Stimulated activated CD8-positive, alpha-beta memory T cell treated with anti-CD3 and anti-CD28 coated beads, Interleukin-12 subunit alpha, Interleukin-12 subunit beta, amount 100 ng/mL, for 1 hour (primary cell): Measurements from ENCODE around the gene MCM9.

ENCODE experiments used
- DNase-seq: peaks from one replicate; pipeline ENCODE4 v3.0.0-alpha.2; 2020; ENCODE audit warnings: low read depth

The MCM9 gene

GRCh38 chr6:118864341-118865099, 70.4 kb downstream of the MCM9 start:
- DNase-seq, result no peak

- DNase-seq, result no peak
These were observed 72.5 kb downstream of the MCM9 start for GRCh38 chr6:118862443-118862842.

DNA sequence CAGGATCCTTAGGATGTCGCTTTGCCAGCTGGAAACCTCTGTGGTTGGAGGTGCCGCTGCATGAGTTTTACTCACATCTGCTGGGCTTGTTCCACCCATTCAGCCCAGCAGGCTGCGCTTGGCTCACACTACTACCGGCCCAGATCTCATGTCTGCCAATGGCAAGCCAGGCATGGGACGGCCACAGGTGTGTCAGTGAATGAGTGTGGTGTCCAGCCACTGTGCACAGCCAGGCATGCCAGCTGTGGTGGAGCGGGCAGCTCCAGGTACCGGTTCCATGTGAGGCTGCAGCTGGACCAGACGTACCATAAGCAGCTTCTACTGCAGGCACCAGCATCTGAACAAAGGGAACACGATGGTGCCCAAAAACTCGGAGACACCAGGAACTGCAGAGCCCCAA, 74.1 kb downstream of the MCM9 start:
- DNase-seq, result no peak

GRCh38 chr6:118860363-118860762, 74.6 kb downstream of the MCM9 start:
- DNase-seq, result no peak

GRCh38 chr6:118859517-118860064, 75.4 kb downstream of the MCM9 start:
- no peak for DNase-seq

- DNase-seq, result no peak
These were observed 78.7 kb downstream of the MCM9 start for GRCh38 chr6:118856301-118856700.

- DNase-seq, result no peak
These were observed 81.6 kb downstream of the MCM9 start for GRCh38 chr6:118853408-118853807.

DNA sequence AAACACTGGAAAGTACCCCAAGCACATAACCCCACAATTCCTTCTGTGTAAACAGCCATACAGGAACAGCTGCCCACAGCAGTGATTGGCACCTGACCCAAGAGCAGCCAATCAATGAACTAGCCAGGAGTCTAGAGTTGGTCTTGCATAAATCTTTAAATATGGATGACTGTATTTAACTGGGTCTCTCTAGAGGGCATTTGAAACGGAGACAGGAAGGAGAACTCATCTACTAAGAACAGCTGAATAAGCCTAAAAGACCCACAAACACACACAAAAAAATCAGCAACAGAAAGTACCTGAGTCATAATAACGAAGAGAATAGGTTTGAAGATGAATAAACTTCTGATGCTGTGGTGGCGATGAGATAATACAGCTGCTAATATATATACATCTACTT, 90.0 kb downstream of the MCM9 start:
- no peak for DNase-seq

DNA sequence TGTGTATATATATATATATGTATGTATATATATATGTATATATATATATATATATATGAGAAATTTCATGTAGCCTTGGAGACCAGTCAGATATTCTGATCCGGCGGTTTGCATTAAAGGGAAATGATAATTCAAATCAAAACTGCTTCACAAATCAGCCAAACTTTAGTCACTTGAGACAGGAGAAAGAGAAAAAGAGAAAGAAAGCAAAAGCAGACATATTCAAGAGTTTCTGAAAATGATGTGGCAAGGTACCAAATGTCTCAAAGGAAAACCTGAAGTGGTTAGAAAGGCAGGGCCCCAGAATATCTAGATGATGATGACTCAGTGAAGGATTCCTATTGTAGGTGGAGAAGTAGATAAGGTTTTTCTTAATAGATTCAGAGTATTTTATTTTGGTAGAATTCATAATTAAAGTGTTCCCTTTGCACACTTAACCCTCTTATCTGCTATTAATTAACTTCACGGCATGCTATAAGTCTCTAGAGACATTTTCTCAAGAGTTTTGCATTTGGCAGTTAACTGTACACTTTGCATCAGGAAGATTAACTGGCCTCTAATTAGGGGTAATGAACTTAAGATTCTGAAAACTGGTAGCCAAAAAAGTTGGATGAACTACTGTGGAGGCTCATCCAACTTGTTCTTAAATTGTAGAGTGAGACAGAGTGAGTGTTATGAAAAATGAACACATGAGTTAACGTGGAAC, 91.1 kb downstream of the MCM9 start:
- DNase-seq, result no peak

- DNase-seq, result no peak
These were observed 104.3 kb downstream of the MCM9 start for GRCh38 chr6:118830691-118831090.

DNA sequence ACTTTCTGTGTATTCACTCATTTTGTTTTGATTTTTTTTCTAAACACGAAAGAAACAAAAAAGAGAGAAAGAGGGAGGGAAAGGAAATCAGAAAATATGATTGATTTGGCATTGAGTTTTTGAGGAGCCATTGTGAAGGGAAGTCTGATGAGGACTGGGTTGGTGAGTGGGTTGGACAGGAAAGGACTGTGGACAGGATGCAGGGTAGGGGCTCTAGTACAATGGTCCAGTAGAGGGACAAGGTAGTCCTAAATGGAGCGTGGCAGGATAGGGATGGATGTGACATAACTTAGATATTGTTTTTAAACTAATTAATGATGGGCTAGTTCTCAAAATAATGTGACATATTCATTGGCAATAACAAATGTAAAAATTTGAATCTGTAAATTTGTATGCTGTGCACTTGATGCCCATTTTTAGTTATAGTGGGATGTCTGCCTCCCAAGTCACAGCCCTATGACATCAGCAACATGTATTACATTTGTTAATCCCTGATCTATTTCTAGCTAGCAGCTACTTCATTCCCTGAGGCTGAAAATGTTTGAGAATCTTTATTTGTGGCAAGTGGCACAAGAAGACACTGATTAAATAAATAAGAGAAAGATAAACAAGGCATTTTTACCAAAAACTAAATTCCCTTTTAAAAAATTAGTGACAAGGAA, 105.0 kb downstream of the MCM9 start:
- DNase-seq, result no peak

GRCh38 chr6:118826096-118826495, 108.9 kb downstream of the MCM9 start:
- no peak for DNase-seq

GRCh38 chr6:118825661-118826060, 109.3 kb downstream of the MCM9 start:
- no peak for DNase-seq

DNA sequence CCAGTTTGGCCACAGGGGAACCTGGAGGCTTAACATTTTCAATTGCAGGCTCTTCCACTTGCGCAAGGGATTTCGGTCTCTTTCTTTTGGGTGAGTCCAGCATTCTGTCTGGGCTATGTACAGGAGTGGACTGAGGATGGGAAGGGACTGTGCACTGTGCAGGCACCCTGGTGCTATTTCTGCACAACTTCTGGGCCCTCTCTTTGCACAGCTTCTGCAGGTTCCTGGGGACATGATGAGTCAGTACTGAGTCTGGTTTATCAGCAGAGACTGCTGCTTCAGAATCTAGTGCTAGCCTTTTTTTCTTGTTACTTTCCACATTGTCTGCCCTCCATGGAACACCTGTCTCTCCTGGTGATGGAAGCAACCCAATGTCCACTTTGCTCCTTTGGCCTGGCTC, 119.5 kb downstream of the MCM9 start:
- DNase-seq, result no peak

- DNase-seq, result no peak
These were observed 121.2 kb downstream of the MCM9 start for GRCh38 chr6:118813775-118814174.

DNA sequence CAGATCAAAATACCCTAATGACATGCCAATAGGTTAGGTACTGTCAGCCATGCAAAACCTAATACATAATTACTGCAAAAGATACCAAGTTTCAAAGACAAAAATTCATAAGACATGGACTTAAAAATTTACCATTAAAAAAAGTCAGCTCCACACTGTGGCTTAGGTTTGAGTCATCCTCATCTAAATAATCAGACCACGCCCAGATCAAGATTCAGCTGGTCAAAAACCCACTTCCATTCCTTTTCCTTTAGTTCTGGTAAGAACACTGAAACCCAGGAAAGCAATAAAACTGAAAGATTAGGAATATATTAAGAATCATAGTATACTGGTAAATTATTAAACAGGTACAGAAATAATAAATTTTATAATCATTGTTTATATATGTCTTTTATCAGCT, 122.0 kb downstream of the MCM9 start:
- DNase-seq, result no peak

- peak; percentile 45 for DNase-seq
These were observed 124.4 kb downstream of the MCM9 start for GRCh38 chr6:118810420-118811027.

DNA sequence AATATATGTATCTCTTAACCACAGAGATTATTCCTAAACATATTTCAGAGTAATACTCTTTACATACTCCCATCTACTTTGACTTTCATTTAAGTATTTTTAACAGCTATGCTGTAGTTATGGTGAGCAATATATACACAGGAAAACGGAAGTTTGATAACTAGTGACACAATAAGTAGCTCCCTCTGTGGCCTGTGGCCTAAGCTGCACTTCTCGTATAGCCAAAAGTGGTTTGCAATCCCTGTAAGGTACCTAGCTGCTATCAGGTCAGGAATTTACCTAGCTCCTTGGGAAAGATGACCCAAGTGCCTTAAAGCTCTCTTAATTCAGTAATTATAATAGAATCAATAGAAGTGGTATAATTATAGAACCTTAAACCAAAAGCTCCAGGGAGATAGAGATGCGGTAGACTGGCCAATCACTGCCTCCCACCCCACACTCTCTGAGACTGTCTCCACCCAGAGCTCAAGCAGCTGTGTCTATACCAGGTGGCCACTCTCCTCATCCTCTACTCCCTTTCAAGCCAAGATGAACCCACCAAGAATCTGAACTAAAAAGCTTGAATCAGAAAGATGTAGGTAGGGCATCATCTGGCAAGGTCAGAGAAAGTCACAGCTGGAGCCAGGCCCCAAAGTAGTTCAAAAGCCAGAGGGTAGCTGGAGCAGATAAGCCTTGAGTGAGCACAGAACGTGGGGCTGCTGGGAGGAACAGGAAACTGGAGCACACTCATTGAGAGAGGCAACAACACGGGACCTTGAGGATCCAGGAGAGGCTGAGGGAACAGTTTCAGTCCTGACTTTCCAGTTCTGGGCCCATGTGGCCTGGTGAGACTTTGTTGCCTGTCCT, 125.9 kb downstream of the MCM9 start:
- no peak for DNase-seq

- DNase-seq, result no peak
These were observed 130.9 kb downstream of the MCM9 start for GRCh38 chr6:118804091-118804490.

- no peak for DNase-seq
These were observed 133.7 kb downstream of the MCM9 start for GRCh38 chr6:118801257-118801656.

DNA sequence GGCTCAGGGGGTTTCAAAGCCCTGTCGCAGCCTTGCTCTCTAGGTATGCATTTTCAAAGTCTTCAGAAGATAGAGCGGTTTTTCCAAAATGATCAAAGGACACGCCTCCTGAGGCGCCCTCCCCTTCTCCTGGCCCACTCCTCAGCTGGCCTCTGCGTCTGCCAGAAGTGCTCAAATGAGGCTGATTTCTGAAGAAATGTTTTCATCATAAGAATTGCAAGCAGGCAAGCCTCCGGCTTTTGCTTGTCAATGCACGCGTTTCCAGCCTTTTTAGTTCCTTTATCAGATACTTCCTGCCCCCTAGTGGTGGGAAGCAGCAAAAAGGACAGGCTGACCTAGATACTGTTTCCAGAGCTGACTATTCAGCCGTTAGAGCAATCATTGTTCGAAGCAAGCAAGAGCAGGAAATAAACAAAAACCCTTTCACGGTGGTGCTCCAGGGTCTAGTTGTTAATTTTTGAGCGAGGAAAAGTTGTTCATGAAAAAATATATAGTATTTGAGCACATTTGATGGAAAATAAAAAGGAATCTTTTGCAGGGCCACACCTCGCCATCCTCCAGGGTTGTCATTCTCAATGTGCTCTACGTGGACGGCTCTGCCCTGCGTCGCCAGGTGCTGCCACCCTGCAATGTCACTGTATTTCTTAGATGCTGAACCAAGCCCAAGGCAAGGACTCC, 134.4 kb downstream of the MCM9 start:
- DNase-seq, result peak; percentile 71
